Measurements from ENCODE around the gene USP17L25.
"Not testable (repeated sequence)": the region's sequence is repeated elsewhere in the genome, so short reads cannot be mapped to it uniquely, and the experiment has no call there.

- not testable (repeated sequence) for TF ChIP-seq GATA2, GATA3 (IDR thresholded peaks at IDR 0.05; ENCODE audit: low read depth, low read length)
Observed at GRCh38 chr4:9362829-9363228, 33.1 kb downstream of the USP17L25 start, which contains the start of gene USP17L30.
